CD4-positive, alpha-beta T cell (primary cell): ENCODE results near the gene OR2G6. TPM values are rescaled to one million over a fixed set of nuclear protein-coding genes. Genes with fewer than 3 reads are reported as not detected.
"Not testable (repeated sequence)": the region's sequence is repeated elsewhere in the genome, so short reads cannot be mapped to it uniquely, and the experiment has no call there.

Experiments used
- ATAC-seq: fragments of 200-7000 bp; cut with Tn5 transposase; one replicate; pipeline ENCODE4 v1.10.0; 2022; ENCODE audit warnings: mild to moderate bottlenecking; ENCODE audit not compliant: poor library complexity
- CTCF ChIA-PET: fragments of 350-600 bp; sonication (Branson Sonifier 250); formaldehyde crosslinking; loops from one replicate; lab custom pipeline; 2021; ENCODE audit warnings: antibody characterized with exemption, inconsistent platforms; lab: Charles Lee
- POLR2A ChIA-PET: fragments of 350-600 bp; sonication (Branson Sonifier 250); formaldehyde crosslinking; loops from one replicate; lab custom pipeline; 2021; ENCODE audit warnings: antibody characterized with exemption, inconsistent platforms; lab: Charles Lee
- DNase-seq, 14 experiments: peaks; one replicate each; pipeline ENCODE4 v3.0.0-alpha.2; 2013 to 2020; ENCODE audit warnings: mixed read lengths in 2 of 14
- H3K27ac ChIP-seq, 2 donors: one replicate each; pipeline versions ENCODE4 v1.5.1 to v1.7.0; 2013; ENCODE audit warnings: low read length in 2 of 2, low read depth in 1 of 2, mild to moderate bottlenecking in 1 of 2
- H3K27me3 ChIP-seq, 2 experiments: 1 replicate in 1 of 2; 2 replicates in 1 of 2; pipeline versions ENCODE4 v1.6.1 to v1.7.0; 2013; ENCODE audit warnings: low read length in 2 of 2, control low read depth in 1 of 2, mild to moderate bottlenecking in 1 of 2, moderate library complexity in 1 of 2; ENCODE audit not compliant: insufficient read depth in 2 of 2, control insufficient read depth in 1 of 2
- H3K36me3 ChIP-seq: one replicate; pipeline ENCODE4 v1.6.1; 2013; ENCODE audit warnings: low read length, control low read depth; ENCODE audit not compliant: insufficient read depth
- H3K4me1 ChIP-seq: one replicate; pipeline ENCODE4 v1.6.1; 2013; ENCODE audit warnings: low read length, control low read depth; ENCODE audit not compliant: insufficient read depth
- H3K4me3 ChIP-seq: one replicate; pipeline ENCODE4 v1.5.1; 2013; ENCODE audit warnings: mild to moderate bottlenecking, low read length, moderate library complexity
- H3K9me3 ChIP-seq, 2 experiments: 1 replicate in 1 of 2; 2 replicates in 1 of 2; pipeline versions ENCODE4 v1.6.1 to v1.7.0; 2013; ENCODE audit warnings: low read length in 2 of 2, mild to moderate bottlenecking in 2 of 2, control low read depth in 1 of 2, moderate library complexity in 1 of 2; ENCODE audit not compliant: control insufficient read depth in 1 of 2, insufficient read depth in 1 of 2
- H3K27ac Mint-ChIP-seq: one replicate; pipeline ENCODE4 v1.8.0; 2020; ENCODE audit warnings: mixed read lengths
- H3K27me3 Mint-ChIP-seq: one replicate; pipeline ENCODE4 v1.8.0; 2021; ENCODE audit warnings: mixed read lengths
- H3K36me3 Mint-ChIP-seq: one replicate; pipeline ENCODE4 v1.8.0; 2021; ENCODE audit warnings: low read depth, mixed read lengths
- H3K4me1 Mint-ChIP-seq: one replicate; pipeline ENCODE4 v1.8.0; 2021; ENCODE audit warnings: low read depth, mixed read lengths
- H3K4me3 Mint-ChIP-seq: one replicate; pipeline ENCODE4 v1.8.0; 2020; ENCODE audit warnings: mild to moderate bottlenecking, mixed read lengths
- H3K9me3 Mint-ChIP-seq: one replicate; pipeline ENCODE4 v1.8.0; 2020; ENCODE audit warnings: mixed read lengths
- intact Hi-C, 2 experiments: fragments of 100-400 bp; cut with DNase I in 1 of 2; cut with micrococcal nuclease in 1 of 2; formaldehyde crosslinking; loops; one replicate each; pipeline versions ENCODE4 v1.15.1 to v1.9.0; 2023 to 2025; cut with DNase I, micrococcal nuclease
- total RNA-seq, 174 experiments: library from RNA in 2 of 174; stranded (reverse) in 2 of 174; gene quantifications; one replicate each; pipeline ENCODE4 v1.2.3 and lab custom pipeline; 2021 to 2026
- TF ChIP-seq, protein P1 (sequence below): fragments of 200-600 bp; IDR thresholded peaks from one replicate; pipeline ENCODE4 v1.8.0; 2022; ENCODE audit warnings: antibody characterized with exemption, mild to moderate bottlenecking

Gene OR2G6
- total RNA-seq, 2 experiments from 2014 or later: not detected

DNA sequence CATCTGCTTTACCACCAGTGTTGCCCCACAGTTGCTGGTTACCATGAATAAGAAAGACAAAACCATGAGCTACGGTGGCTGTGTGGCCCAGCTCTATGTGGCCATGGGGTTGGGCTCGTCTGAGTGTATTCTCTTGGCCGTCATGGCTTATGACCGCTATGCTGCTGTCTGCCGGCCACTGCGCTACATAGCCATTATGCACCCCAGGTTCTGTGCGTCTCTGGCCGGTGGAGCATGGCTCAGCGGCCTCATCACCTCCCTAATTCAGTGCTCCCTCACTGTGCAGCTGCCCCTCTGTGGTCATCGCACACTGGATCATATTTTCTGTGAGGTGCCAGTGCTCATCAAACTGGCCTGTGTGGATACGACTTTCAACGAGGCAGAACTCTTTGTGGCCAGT, 14.0 kb downstream of the OR2G6 start:
- ChIA-PET CTCF (no interaction called here), POLR2A (no interaction called here)
- Mint-ChIP-seq H3K9me3 (peaks cover 3% of the 10 kb centered on the region), H3K27ac (no peak overlapping the region), H3K27me3 (peaks cover 6% of the 10 kb centered on the region), H3K36me3 (no peaks in the 10 kb centered on the region), H3K4me1 (no peaks in the 10 kb centered on the region), H3K4me3 (no peak overlapping the region)
- H3K27me3 ChIP-seq: peaks cover 0 to 2% of the 10 kb centered on the region in 2 experiments
- DNase-seq: no peak
- no peaks in the 10 kb centered on the region for H3K36me3 ChIP-seq
- no peaks in the 10 kb centered on the region for H3K4me1 ChIP-seq
- intact Hi-C loops: loop anchor here in 1 of 2 experiments (10.0 kb wide), 1 partner anchor 73 kb away; the partner anchor contains the start of gene OR2T10
- no peak overlapping the region for H3K27ac ChIP-seq
- TF ChIP-seq, protein P1, sequence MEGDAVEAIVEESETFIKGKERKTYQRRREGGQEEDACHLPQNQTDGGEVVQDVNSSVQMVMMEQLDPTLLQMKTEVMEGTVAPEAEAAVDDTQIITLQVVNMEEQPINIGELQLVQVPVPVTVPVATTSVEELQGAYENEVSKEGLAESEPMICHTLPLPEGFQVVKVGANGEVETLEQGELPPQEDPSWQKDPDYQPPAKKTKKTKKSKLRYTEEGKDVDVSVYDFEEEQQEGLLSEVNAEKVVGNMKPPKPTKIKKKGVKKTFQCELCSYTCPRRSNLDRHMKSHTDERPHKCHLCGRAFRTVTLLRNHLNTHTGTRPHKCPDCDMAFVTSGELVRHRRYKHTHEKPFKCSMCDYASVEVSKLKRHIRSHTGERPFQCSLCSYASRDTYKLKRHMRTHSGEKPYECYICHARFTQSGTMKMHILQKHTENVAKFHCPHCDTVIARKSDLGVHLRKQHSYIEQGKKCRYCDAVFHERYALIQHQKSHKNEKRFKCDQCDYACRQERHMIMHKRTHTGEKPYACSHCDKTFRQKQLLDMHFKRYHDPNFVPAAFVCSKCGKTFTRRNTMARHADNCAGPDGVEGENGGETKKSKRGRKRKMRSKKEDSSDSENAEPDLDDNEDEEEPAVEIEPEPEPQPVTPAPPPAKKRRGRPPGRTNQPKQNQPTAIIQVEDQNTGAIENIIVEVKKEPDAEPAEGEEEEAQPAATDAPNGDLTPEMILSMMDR: no peak
- H3K9me3 ChIP-seq: peaks cover 0 to 6% of the 10 kb centered on the region in 2 experiments
- ATAC-seq: no peak
- H3K4me3 ChIP-seq: no peak overlapping the region

DNA sequence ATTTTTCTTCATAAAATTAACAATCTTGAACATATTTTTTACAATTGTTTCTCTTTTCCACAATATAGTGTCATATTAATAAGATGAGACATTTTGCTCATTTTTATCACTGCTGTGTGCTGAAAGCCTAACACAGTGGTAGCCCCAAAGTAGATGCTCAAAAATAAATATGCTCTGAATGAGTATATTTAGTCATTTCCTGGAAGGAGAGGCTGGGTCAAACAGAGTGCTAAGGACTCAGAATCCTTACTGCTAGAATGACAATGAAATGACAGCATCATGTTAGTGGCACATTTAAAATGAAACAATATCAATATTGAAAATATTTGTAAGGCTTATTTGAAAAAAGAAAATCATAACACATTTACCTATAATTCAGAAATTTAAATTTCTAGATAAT, 29.6 kb downstream of the OR2G6 start:
- H3K27me3 Mint-ChIP-seq, ATAC-seq, H3K4me1 ChIP-seq, H3K9me3 ChIP-seq, H3K36me3 ChIP-seq, H3K27me3 ChIP-seq, intact Hi-C loops, CTCF ChIA-PET, H3K4me1 Mint-ChIP-seq, H3K9me3 Mint-ChIP-seq, H3K27ac ChIP-seq, DNase-seq, POLR2A ChIA-PET, H3K4me3 Mint-ChIP-seq, H3K36me3 Mint-ChIP-seq, H3K27ac Mint-ChIP-seq, H3K4me3 ChIP-seq: not testable (repeated sequence)

DNA sequence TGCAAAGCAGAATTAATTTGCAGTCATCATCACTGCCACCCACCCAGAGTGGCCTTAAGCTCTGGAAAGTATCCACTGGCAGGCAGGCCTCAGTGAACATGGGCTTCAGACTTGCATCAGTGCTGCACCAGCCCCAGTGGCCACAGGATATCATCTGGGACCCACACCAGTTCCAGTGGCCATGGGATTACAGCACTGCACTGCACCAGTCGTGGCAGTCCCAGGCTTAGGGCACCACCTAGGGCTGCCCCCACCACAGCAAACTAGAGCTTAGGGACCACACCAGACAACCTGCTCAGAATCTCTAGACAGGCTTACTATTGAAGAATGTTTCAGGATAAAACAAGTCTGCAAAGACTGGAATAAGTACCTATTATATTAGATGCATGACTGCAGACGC, 39.5 kb downstream of the OR2G6 start:
- H3K4me3 Mint-ChIP-seq, intact Hi-C loops, H3K27me3 Mint-ChIP-seq, H3K27ac Mint-ChIP-seq, H3K9me3 Mint-ChIP-seq, H3K36me3 Mint-ChIP-seq, CTCF ChIA-PET, H3K27ac ChIP-seq, H3K27me3 ChIP-seq, H3K4me1 ChIP-seq, POLR2A ChIA-PET, H3K4me3 ChIP-seq, ATAC-seq, H3K4me1 Mint-ChIP-seq, H3K36me3 ChIP-seq, H3K9me3 ChIP-seq, DNase-seq: not testable (repeated sequence)

DNA sequence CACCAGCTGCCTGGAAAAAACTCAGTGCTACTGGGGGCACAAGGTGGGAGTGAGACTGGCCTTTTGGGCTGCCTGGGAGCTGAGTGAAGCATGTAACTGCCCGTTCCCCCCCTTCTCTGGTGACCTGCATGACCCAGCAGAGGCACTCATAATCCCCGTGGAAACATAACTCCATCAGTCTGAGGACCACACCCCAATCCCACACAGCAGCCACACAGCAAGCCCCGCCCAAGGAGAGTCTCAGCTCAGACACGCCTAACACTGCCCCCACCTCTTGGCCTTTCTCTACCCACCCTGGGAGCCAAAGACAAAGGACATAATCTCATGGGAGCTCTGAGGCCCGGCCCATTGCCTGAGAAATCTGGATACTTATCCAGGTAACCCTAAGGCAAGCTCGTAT, 43.2 kb downstream of the OR2G6 start:
- H3K36me3 ChIP-seq, H3K4me1 ChIP-seq, H3K27ac Mint-ChIP-seq, intact Hi-C loops, H3K4me3 Mint-ChIP-seq, ATAC-seq, H3K4me3 ChIP-seq, H3K27me3 Mint-ChIP-seq, H3K27me3 ChIP-seq, H3K9me3 Mint-ChIP-seq, DNase-seq, H3K9me3 ChIP-seq, POLR2A ChIA-PET, H3K27ac ChIP-seq, H3K4me1 Mint-ChIP-seq, H3K36me3 Mint-ChIP-seq, CTCF ChIA-PET: not testable (repeated sequence)

DNA sequence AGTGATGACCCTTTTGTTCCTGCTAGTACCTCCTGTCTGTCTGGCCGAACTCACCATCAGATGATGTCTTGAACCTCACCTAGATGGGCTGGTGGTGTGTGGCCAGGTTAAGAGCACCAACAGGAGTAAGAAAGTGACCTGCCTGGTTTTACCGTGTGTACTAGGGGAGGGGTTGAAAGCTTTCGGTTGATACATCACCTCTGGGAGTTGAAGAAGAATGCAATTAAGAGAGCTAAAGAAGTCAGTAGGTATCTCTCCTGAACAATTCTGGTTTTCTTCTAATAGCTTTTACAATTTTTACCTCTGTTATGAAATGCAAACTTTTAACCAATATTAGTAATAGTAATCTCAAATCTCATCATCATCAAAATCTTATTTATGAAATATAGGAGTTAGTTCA, 54.8 kb downstream of the OR2G6 start, which contains the start of gene OR2T29:
OR2T29 (minus strand) TSS at position 101 of the 400 bp plus-strand sequence. CDS start 3,281 bp downstream, outside the sequence.
- intact Hi-C loops: not testable (repeated sequence)

DNA sequence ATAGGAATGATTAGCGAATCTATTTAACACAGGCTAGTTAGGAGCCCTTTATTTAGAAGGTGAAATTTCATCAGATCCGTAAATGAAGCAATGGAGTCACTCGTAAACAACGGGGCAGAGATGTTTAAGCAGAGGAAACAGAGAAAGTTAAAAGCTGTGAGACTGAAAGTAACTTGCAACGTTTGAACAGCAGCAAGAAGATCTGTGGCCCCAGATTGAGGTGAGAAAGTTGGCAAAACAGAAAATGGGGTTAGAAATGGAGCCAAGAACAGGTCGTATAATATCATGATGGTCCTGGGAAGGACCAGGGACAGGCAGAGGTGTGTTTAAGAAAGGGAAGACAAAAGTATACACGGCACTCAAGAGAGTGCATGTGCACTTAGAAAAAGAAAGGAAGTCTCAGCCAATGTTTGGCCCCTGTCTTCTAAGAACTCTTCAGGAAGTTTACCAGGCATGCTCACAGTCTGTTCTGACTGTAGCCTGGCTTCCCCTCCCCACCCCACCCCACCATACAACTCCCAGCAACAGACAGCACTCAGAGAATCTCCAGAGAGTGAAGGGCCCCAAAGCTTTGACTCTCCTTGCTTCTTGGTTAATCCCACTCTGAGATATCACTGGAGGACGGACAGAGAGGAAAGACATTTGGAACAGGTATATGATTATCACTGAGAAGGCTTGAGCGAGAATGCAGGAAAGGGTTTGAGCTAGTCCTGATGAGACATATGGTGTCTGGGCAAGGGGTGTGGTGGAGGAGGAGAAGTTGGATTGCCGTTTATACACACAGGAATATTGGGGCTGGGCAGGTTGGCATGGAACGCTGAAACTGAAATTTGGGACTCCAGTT, 57.9 kb downstream of the OR2G6 start:
- H3K4me1 ChIP-seq, H3K36me3 Mint-ChIP-seq, H3K27me3 ChIP-seq, CTCF ChIA-PET, intact Hi-C loops, H3K27me3 Mint-ChIP-seq, H3K9me3 ChIP-seq, H3K9me3 Mint-ChIP-seq, H3K36me3 ChIP-seq: not testable (repeated sequence)
- ATAC-seq: peak; percentile 86
- POLR2A ChIA-PET: interaction anchor here (0.9 kb wide), 1 partner anchor 84 kb away, joined by 4 read pairs; no protein-coding TSS in a partner anchor
- Histone ChIP-seq H3K27ac (peak overlapping the region in 1 of 2 donors; percentile 15), H3K4me3 (peak overlapping the region; percentile 40)
- peak in 6 of 14 experiments; percentile 1 to 56 (median 15) for DNase-seq
- Mint-ChIP-seq H3K27ac (peak overlapping the region; percentile 85), H3K4me3 (peak overlapping the region; percentile 84), H3K4me1 (peaks cover 16% of the 10 kb centered on the region)

More for the DNA sequence above, 54.8 kb downstream of the OR2G6 start, which contains the start of gene OR2T29:
- H3K4me3 Mint-ChIP-seq, H3K27ac ChIP-seq, H3K27ac Mint-ChIP-seq, CTCF ChIA-PET, H3K36me3 ChIP-seq, DNase-seq, H3K9me3 Mint-ChIP-seq, H3K9me3 ChIP-seq, H3K27me3 Mint-ChIP-seq, H3K4me3 ChIP-seq, H3K4me1 ChIP-seq, H3K27me3 ChIP-seq, H3K36me3 Mint-ChIP-seq, POLR2A ChIA-PET, ATAC-seq: not testable (repeated sequence)
- H3K4me1 Mint-ChIP-seq: peaks cover 12% of the 10 kb centered on the region
